Activated naive CD4-positive, alpha-beta T cell treated with anti-CD3 and anti-CD28 coated beads, Interleukin-2, amount 50 U/mL, for 24 hours (primary cell): ENCODE results near the gene SLC4A9.

ENCODE experiments used
- H3K27ac Mint-ChIP-seq: one replicate; pipeline ENCODE4 v1.8.0; 2021; ENCODE audit warnings: mild to moderate bottlenecking, mixed read lengths
- H3K27me3 Mint-ChIP-seq: one replicate; pipeline ENCODE4 v1.8.0; 2021; ENCODE audit warnings: mixed read lengths
- H3K36me3 Mint-ChIP-seq: one replicate; pipeline ENCODE4 v1.8.0; 2021; ENCODE audit warnings: mixed read lengths
- H3K4me1 Mint-ChIP-seq: one replicate; pipeline ENCODE4 v1.8.0; 2021; ENCODE audit warnings: mixed read lengths
- H3K4me3 Mint-ChIP-seq: one replicate; pipeline ENCODE4 v1.8.0; 2021; ENCODE audit warnings: mild to moderate bottlenecking, mixed read lengths
- H3K9me3 Mint-ChIP-seq: one replicate; pipeline ENCODE4 v1.8.0; 2021; ENCODE audit warnings: mixed read lengths

SLC4A9 gene, protein sequence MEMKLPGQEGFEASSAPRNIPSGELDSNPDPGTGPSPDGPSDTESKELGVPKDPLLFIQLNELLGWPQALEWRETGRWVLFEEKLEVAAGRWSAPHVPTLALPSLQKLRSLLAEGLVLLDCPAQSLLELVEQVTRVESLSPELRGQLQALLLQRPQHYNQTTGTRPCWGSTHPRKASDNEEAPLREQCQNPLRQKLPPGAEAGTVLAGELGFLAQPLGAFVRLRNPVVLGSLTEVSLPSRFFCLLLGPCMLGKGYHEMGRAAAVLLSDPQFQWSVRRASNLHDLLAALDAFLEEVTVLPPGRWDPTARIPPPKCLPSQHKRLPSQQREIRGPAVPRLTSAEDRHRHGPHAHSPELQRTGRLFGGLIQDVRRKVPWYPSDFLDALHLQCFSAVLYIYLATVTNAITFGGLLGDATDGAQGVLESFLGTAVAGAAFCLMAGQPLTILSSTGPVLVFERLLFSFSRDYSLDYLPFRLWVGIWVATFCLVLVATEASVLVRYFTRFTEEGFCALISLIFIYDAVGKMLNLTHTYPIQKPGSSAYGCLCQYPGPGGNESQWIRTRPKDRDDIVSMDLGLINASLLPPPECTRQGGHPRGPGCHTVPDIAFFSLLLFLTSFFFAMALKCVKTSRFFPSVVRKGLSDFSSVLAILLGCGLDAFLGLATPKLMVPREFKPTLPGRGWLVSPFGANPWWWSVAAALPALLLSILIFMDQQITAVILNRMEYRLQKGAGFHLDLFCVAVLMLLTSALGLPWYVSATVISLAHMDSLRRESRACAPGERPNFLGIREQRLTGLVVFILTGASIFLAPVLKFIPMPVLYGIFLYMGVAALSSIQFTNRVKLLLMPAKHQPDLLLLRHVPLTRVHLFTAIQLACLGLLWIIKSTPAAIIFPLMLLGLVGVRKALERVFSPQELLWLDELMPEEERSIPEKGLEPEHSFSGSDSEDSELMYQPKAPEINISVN

DNA sequence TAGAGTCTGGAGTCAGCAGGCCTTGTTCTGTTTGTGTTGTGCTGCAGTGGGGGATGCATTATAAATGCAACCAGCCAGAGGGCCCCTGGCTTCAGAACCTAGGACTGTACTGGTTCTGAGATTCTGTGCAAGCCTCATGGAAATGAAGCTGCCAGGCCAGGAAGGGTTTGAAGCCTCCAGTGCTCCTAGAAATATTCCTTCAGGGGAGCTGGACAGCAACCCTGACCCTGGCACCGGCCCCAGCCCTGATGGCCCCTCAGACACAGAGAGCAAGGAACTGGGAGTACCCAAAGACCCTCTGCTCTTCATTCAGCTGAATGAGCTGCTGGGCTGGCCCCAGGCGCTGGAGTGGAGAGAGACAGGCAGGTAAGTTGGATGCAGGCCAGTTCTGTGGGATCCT is at the start of gene SLC4A9:
Gene SLC4A9 (plus strand): TSS at position 94 of the 400 bp plus-strand sequence. CDS start 43 bp downstream, at position 137.
- H3K27me3 Mint-ChIP-seq, result peaks cover 2% of the 10 kb centered on the region
- H3K4me3 Mint-ChIP-seq, result no peak within 1 kb of the TSS
- H3K9me3 Mint-ChIP-seq, result no peaks in the 10 kb centered on the region
- peaks cover 11% of the 10 kb centered on the region for H3K4me1 Mint-ChIP-seq
- H3K36me3 Mint-ChIP-seq, result no peaks in the 10 kb centered on the region
- H3K27ac Mint-ChIP-seq, result no peak within 1 kb of the TSS

DNA sequence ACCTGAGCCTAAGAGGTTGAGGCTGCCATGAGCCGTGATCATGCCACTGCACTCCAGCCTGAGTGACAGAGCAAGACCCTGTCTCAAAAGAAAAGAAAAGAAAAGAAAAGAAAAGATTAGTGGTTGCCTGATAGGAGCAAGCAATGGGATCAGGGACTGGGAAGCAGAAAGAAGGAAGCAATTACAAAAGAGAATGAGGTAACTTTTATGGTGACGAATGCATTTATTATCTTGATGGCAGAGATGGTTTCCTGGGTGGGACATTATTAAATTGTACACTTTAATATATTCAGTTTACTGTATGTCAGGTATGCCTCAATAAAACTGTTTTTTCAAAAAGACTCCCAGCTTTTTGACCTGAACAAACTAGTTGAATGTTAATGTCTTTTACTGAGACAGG is 49.6 kb upstream of the SLC4A9 start:
- H3K27ac Mint-ChIP-seq, result no peak overlapping the region
- H3K4me1 Mint-ChIP-seq, result no peaks in the 10 kb centered on the region
- H3K4me3 Mint-ChIP-seq, result no peak overlapping the region
- no peaks in the 10 kb centered on the region for H3K9me3 Mint-ChIP-seq
- no peaks in the 10 kb centered on the region for H3K36me3 Mint-ChIP-seq
- H3K27me3 Mint-ChIP-seq, result peaks cover 1% of the 10 kb centered on the region

DNA sequence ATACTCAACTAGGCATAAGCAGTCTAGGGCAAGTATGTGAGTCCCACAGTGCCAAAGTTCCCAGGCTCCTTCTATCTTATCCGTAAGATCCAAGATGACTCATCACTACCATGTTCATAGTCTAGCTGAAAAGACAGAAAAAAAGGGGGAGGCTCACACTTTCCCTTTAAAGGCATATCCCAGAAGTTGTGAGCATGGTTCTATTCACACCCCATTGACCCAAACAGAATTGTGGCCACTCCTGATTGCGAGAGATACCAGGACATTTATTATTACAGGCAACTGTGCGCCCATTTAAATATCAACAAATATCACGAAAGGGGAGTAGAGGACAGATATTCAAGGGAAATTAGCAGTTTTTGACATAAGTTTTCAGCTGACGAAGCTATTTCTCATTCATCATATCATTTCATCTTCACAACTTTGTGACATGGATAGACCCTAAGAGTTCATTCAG is 49.0 kb upstream of the SLC4A9 start:
- no peak overlapping the region for H3K4me3 Mint-ChIP-seq
- no peaks in the 10 kb centered on the region for H3K9me3 Mint-ChIP-seq
- H3K4me1 Mint-ChIP-seq, result no peaks in the 10 kb centered on the region
- no peak overlapping the region for H3K27ac Mint-ChIP-seq
- H3K27me3 Mint-ChIP-seq, result peaks cover 1% of the 10 kb centered on the region
- H3K36me3 Mint-ChIP-seq, result no peaks in the 10 kb centered on the region

DNA sequence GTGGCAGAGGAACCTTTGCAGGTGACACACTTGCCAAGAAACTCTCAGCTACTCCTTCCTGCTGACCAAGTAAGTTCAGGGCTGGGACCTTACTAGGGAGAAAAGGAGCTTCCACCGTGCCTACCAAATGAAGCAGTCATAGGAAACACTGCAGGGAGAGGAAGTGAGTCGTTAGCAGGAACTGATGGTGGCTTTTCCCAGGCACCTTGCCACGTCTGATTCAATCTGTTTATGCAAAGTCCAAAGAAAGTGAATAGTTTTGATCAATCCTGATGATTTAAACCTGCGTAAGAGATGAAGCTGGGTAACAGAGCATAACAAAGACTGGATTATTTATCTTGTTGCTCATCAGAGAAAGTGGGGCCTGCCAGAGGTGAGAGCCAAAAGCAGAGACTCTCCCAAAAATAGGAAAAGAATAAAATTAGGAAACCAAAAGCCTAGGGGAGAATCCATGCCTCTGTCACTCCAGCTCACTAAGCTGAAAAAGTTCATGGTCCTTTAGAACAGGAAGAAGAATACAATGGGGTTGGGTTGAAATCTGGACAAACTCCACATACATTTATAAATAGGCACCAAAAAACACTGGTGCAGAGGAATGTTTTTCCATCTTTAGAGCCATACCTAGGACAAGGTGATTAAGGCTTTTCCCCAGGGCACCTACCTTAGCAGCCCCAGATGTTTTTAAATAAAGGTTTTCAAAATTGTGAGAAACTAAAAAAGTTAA is 47.8 kb upstream of the SLC4A9 start:
- no peaks in the 10 kb centered on the region for H3K4me1 Mint-ChIP-seq
- H3K27ac Mint-ChIP-seq, result no peak overlapping the region

DNA sequence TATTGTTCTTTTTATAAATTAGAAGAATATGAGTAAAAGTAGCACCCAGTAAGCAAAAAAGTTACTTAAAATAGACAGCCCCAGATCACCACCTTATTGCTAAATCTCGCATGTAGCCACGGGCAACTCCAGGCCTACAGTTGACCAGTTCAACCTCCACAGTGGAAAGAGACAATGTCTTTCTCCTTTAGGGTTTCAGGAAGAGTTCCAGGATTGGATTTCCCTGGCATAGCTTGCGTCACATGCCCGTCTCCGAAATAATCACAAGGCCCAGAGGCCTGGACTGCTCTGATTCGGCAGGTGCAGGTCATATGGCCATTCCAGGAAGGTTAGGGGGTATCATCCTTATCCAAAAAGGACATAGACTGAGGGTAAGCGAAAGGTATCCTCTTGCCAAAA is 47.2 kb upstream of the SLC4A9 start:
- no peaks in the 10 kb centered on the region for H3K27me3 Mint-ChIP-seq
- H3K36me3 Mint-ChIP-seq, result no peaks in the 10 kb centered on the region
- no peaks in the 10 kb centered on the region for H3K9me3 Mint-ChIP-seq
- no peak overlapping the region for H3K27ac Mint-ChIP-seq
- H3K4me3 Mint-ChIP-seq, result no peak overlapping the region
- no peaks in the 10 kb centered on the region for H3K4me1 Mint-ChIP-seq

More for the DNA sequence above, 47.8 kb upstream of the SLC4A9 start:
- H3K9me3 Mint-ChIP-seq, result no peaks in the 10 kb centered on the region
- no peaks in the 10 kb centered on the region for H3K27me3 Mint-ChIP-seq
- no peak overlapping the region for H3K4me3 Mint-ChIP-seq
- no peaks in the 10 kb centered on the region for H3K36me3 Mint-ChIP-seq

DNA sequence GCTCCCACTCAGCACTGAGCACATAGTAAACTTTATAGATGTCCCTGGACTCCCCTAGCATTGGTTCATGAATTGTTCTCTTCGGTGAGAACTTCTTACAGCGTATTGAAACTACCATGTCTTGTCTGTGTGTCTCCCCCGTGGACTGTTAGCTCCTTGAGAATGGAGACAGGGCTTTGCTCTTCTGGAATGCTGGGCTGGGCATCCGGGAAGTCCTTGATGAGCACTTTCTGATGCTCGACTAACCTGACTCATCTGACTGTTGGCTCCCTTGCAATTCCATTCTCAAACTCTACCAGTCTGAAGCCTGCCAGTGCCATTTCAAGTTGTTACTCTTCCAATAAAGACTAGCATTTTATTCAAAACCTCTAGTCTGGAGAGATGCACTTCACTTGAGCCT is 42.1 kb upstream of the SLC4A9 start:
- Mint-ChIP-seq H3K27me3 (no peaks in the 10 kb centered on the region), H3K36me3 (no peaks in the 10 kb centered on the region), H3K9me3 (no peaks in the 10 kb centered on the region), H3K4me1 (no peaks in the 10 kb centered on the region), H3K4me3 (no peak overlapping the region), H3K27ac (no peak overlapping the region)

DNA sequence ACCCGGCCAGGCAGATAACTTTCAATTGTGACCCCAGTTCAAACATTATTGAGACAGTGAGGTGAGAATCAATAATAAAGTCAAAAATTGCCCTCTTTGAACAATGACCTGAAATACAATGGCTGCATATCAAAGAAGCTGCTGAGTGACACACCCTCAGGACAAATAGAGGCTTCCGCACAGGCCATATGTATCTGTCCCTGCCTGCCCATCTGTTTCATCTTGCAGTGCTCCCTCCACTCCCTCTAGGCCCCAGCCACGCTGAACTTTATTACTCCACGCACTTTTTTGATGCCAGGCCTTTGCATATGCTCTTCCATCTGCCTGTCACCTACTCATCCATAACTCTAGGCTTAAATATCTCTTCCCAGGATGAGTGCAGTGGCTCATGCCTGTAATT is 41.2 kb upstream of the SLC4A9 start:
- H3K36me3 Mint-ChIP-seq, result no peaks in the 10 kb centered on the region
- H3K9me3 Mint-ChIP-seq, result no peaks in the 10 kb centered on the region
- H3K4me1 Mint-ChIP-seq, result no peaks in the 10 kb centered on the region
- H3K4me3 Mint-ChIP-seq, result no peak overlapping the region
- H3K27ac Mint-ChIP-seq, result no peak overlapping the region
- no peaks in the 10 kb centered on the region for H3K27me3 Mint-ChIP-seq

DNA sequence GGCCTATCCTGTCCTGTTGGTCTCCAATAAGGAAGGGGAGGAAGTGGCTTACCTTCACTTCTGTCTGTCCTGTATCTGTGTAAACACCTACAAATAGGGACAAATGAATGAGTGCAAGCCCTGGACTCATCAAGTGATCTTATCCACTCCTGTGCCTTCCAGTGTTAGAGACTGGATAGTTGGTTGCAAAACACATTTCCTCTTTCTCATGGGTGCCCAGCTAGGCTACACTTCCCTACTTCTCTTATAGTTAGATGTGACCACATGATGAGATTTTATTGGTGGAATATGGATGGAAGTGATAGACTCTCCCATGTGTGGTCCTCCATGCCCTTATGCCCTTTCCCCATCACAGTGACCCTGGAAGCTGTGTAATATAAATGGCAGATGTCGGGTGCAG is 40.2 kb upstream of the SLC4A9 start:
- H3K4me3 Mint-ChIP-seq, result no peak overlapping the region
- H3K4me1 Mint-ChIP-seq, result peaks cover 8% of the 10 kb centered on the region
- no peak overlapping the region for H3K27ac Mint-ChIP-seq
- H3K9me3 Mint-ChIP-seq, result no peaks in the 10 kb centered on the region
- no peaks in the 10 kb centered on the region for H3K27me3 Mint-ChIP-seq
- H3K36me3 Mint-ChIP-seq, result no peaks in the 10 kb centered on the region

DNA sequence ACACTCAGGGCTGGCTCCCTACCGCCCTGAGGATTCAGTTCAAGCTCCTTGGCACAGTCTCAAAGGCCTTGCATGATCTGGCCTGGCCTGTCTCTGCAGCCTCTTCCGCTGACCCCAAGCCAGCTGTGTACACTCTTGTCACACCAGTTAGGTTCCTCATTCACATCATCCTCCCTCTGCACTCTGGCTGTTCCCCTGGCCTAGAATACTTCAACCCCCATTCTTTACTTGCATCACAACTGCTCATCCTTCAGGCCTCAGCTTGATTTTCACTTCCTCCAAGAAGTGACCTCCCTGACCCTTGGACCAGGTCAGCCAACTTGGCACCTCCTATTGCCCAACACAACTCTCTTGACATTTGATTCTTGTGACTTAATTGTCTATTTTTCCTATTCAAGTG is 38.2 kb upstream of the SLC4A9 start:
- H3K27ac Mint-ChIP-seq, result no peak overlapping the region
- no peak overlapping the region for H3K4me3 Mint-ChIP-seq
- no peaks in the 10 kb centered on the region for H3K9me3 Mint-ChIP-seq
- no peaks in the 10 kb centered on the region for H3K27me3 Mint-ChIP-seq
- H3K36me3 Mint-ChIP-seq, result no peaks in the 10 kb centered on the region
- peaks cover 14% of the 10 kb centered on the region for H3K4me1 Mint-ChIP-seq

DNA sequence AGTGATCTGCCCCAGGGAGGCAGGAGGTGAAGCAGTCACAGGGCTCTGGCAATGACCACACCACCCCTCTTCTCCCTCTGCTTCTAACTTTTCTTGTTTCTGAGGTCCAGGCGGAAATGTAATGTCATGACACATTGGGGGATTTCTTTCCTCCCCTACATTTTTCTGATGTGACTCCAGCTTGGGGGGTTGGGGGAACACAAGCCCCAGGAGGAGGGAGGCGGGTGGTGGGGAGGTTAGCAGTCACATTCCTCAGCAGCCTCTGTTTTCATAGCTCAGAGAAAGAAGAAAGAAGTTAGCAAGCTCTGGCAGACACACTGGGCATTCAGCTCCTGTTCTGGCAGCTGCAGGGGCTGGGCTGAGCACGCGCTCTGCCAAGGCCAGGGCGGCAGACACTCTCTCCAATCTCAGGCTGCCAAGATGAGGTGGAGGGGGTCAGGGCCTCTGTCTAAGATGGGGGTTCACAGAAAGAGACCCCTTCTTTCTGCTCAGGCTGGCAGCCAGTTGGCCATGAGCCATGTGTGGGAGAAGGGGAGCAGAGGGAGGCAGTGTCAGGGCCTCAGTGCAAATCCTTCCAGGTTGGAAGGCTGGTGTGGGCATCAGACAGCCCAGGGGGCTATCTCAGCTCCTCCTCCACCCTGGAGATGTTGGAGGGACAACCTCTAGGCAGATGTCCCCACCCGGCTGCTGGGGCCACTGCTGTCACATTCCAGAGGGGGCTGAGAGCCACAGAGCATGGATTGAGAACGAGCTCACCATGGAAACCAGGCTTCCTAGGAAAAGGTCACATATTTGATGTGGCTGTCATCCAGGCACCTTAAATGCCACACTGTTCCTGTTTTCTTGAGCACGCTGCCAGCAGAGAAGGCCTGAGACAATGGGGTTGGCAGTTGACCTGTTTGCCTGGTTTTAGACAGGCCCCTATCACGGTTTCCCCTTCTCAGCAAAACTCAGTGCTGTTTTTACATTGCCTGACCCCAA is 37.0 kb upstream of the SLC4A9 start:
- Mint-ChIP-seq H3K36me3 (no peaks in the 10 kb centered on the region), H3K27me3 (no peaks in the 10 kb centered on the region), H3K4me1 (peaks cover 14% of the 10 kb centered on the region), H3K9me3 (no peaks in the 10 kb centered on the region), H3K27ac (no peak overlapping the region), H3K4me3 (no peak overlapping the region)

DNA sequence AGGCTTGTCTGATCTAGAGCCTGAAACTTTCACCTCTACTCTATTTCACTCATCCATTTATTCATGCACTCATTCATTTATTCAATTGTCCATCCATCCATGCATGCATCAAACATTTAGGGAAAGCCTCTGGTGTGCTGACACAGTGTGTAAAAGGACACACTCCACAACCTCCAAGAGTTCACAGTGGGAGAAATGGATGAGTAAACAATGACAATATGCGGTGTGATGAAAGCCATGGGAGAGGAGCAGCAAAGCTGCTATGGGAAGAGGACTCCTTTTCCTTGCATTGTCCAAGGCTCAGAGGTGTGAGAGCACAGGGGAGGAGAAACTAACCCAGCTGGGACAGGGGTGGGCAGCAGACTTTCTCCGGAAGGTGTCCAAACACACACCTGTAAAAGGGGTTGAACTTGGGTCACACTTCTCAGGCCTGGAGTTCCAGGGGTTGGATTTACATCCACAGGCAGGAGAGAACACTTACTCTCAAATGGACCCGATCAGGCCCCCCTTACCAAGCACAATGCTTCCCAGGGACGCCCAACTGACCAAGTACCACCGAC is 35.9 kb upstream of the SLC4A9 start:
- no peaks in the 10 kb centered on the region for H3K9me3 Mint-ChIP-seq
- H3K27me3 Mint-ChIP-seq, result no peaks in the 10 kb centered on the region
- peaks cover 14% of the 10 kb centered on the region for H3K4me1 Mint-ChIP-seq
- no peak overlapping the region for H3K4me3 Mint-ChIP-seq
- no peak overlapping the region for H3K27ac Mint-ChIP-seq
- no peaks in the 10 kb centered on the region for H3K36me3 Mint-ChIP-seq

DNA sequence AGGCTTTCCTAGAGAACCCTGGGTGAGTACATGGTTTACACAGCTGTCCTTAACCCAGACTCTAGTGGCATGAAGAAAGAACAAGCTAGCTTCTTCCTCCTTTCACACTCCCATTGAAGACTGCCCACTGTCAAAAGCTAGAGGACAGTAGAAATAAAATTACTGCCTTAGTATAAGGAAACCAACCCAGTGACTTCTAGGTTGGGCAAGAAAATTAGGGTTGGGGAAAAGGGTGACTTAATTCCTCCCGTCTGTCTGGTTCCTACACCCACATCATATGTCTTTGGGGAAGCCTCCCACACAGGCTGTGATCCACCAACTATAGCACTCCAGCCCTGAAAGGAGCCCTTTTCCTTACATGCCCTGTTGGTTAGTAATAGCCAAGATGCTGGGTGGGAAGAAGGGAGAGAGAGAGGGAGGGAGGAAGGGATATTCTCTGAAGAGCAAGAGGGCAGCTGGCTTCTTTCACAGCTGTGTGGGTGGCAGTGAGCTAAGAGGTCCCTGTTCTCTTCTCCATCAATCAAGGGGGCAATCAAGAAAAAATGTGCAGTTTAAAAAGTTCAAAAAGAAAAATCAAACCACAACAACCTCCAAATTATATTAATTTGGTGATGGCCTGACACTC is 35.3 kb upstream of the SLC4A9 start:
- no peak overlapping the region for H3K27ac Mint-ChIP-seq
- H3K9me3 Mint-ChIP-seq, result no peaks in the 10 kb centered on the region
- no peaks in the 10 kb centered on the region for H3K27me3 Mint-ChIP-seq
- peaks cover 14% of the 10 kb centered on the region for H3K4me1 Mint-ChIP-seq
- no peaks in the 10 kb centered on the region for H3K36me3 Mint-ChIP-seq
- no peak overlapping the region for H3K4me3 Mint-ChIP-seq

DNA sequence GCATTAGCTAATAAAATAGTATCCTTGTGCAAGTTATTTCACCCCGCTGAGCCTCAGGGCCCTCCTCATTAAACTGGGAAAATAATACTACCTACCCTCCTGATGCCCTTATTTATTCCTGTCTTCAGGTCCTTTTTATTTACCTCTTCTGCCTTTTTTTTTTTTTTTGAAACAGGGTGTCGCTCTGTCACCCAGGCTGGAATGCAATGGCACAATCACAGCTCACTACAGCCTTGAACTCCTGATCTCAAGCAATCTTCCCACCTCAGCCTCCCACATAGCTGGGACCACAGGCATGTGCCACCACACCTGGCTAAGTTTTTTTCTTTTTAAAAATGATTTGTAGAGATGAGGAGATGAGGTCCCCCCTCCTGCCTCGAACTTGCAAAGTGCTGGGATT is 34.5 kb upstream of the SLC4A9 start:
- no peaks in the 10 kb centered on the region for H3K36me3 Mint-ChIP-seq
- H3K4me3 Mint-ChIP-seq, result no peak overlapping the region
- no peak overlapping the region for H3K27ac Mint-ChIP-seq
- H3K4me1 Mint-ChIP-seq, result peaks cover 14% of the 10 kb centered on the region
- no peaks in the 10 kb centered on the region for H3K9me3 Mint-ChIP-seq
- no peaks in the 10 kb centered on the region for H3K27me3 Mint-ChIP-seq

DNA sequence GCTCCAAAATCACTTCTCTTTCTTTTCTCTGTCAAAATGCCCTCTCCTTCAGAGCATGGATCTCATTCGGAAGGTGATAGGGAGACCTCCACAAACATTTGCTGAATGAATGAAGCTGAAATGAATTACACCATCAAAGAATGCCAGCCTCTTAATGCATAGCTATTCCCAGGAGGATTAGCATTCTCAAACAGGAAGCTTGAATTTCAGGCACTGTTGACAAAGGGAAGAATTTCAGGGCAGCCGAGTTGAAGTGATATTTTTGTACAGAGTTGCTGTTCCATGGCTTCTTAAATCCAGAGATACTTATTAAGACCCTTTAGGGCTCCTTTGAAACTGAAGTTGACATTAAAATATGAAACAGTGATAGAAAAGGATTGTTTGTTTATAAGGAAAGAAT is 32.4 kb upstream of the SLC4A9 start:
- no peaks in the 10 kb centered on the region for H3K36me3 Mint-ChIP-seq
- no peak overlapping the region for H3K4me3 Mint-ChIP-seq
- H3K27ac Mint-ChIP-seq, result no peak overlapping the region
- peaks cover 14% of the 10 kb centered on the region for H3K4me1 Mint-ChIP-seq
- H3K27me3 Mint-ChIP-seq, result no peaks in the 10 kb centered on the region
- H3K9me3 Mint-ChIP-seq, result no peaks in the 10 kb centered on the region
